ENCODE data around the gene CREBBP. TPM values are rescaled to one million over a fixed set of nuclear protein-coding genes. Genes with fewer than 3 reads are reported as not detected.

Gene CREBBP
- total and polyA plus RNA-seq, 2 donors (not counting 3 experiments of a cell fraction or from before 2014, with no cell fraction given), result 13.8 to 72.7 TPM

GRCh38 chr16:3850544-3850899 is 30.0 kb downstream of the CREBBP start:
- ChIA-PET POLR2A (no interaction called here), CTCF (interaction anchor here (0.7 to 1.4 kb wide), 2 partner anchors 9 to 16 kb away, joined by 3 to 4 read pairs; no protein-coding TSS in a partner anchor)
- no peaks in the 10 kb centered on the region for H3K9me1 ChIP-seq (replicated peaks; ENCODE audit: control insufficient read depth, extremely low read depth, insufficient read depth, low read length)

More at GRCh38 chr16:3850544-3850899, 30.0 kb downstream of the CREBBP start:
- Histone ChIP-seq H3K27ac (ENCODE audit: insufficient read depth, low read depth, low read length) (no peak overlapping the region), H2AFZ (ENCODE audit: low read depth, low read length) (no peak overlapping the region), H4K20me1 (replicated peaks; ENCODE audit: control insufficient read depth, extremely low read depth, insufficient read depth, low read length) (peaks cover 14% of the 10 kb centered on the region), H3K9me3 (replicated peaks; ENCODE audit: control insufficient read depth, insufficient read depth, low read length) (no peaks in the 10 kb centered on the region), H3K9ac (replicated peaks; ENCODE audit: extremely low read depth, insufficient read depth, low read length) (no peak overlapping the region), H3K4me2 (ENCODE audit: insufficient read depth, low read length) (no peak overlapping the region), H3K79me2 (ENCODE audit: control insufficient read depth, insufficient read depth, low read length) (peaks cover 79% of the 10 kb centered on the region), H3K36me3 (ENCODE audit: control insufficient read depth in 2 of 2, extremely low read depth in 1 of 2, insufficient read depth in 2 of 2, low read length in 2 of 2) (peaks cover 5 to 16% of the 10 kb centered on the region in 2 experiments), H3K27me3 (ENCODE audit: control insufficient read depth in 2 of 2, insufficient read depth in 2 of 2, low read length in 2 of 2) (no peaks in the 10 kb centered on the region), H3K4me1 (ENCODE audit: control insufficient read depth, extremely low read depth, insufficient read depth, low read length) (no peaks in the 10 kb centered on the region), H3K4me3 (replicated peaks in 1 of 3; ENCODE audit: insufficient read depth in 1 of 3, low read depth in 1 of 3, low read length in 3 of 3) (no peak overlapping the region)
- TF ChIP-seq CTCF (IDR thresholded peaks at IDR 0.05; ENCODE audit: extremely low read depth in 1 of 2, insufficient read depth in 1 of 2, low read depth in 1 of 2, low read length in 2 of 2) (no peak), POLR2AphosphoS5 (IDR thresholded peaks at IDR 0.05; ENCODE audit: insufficient read depth, low read depth, low read length) (no peak), POLR2A (IDR thresholded peaks at IDR 0.05; ENCODE audit: low read depth, low read length) (no peak), MYC (IDR thresholded peaks at IDR 0.05; ENCODE audit: low read depth, low read length) (no peak), MAX (IDR thresholded peaks at IDR 0.05; ENCODE audit: insufficient read depth, insufficient read length) (no peak)
- dilution Hi-C loops (cut with MboI; ENCODE audit: extremely low pct_ligation_motif_present, low sequenced_read_pairs) (no loop called here), intact Hi-C loops (cut with micrococcal nuclease) (no loop called here)
- no peak for FAIRE-seq
- TSS peak; percentile 61 for BruUV-seq (replicated peaks)
- DNase-seq (ENCODE audit: low read depth, low spot score), result no peak

Data from endothelial cell of umbilical vein (primary cell).